ENCODE data around the gene ZBTB39.

DNA sequence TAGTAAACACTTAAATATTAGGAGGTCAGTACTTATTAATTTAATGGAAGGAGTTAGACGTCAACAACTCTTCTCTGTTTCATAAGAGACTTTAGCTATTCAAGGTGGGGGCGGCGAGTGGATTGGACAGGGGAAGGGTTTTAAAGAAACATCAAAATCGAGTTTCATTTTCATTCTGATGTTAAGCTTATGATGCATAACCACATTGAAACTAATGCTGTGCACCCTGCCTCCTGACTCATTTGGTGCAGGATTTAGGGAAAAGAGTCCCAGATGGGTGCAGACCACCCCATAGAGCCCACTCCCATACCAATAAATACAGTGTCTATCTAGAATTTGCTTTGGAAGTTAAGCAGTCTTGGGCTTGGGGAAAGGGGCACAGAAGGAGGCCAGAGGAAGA lies 7.4 kb downstream of the ZBTB39 start:
- TF ChIP-seq EP300 (IDR thresholded peaks at IDR 0.05) = no peak
- TF ChIP-seq, protein P1, sequence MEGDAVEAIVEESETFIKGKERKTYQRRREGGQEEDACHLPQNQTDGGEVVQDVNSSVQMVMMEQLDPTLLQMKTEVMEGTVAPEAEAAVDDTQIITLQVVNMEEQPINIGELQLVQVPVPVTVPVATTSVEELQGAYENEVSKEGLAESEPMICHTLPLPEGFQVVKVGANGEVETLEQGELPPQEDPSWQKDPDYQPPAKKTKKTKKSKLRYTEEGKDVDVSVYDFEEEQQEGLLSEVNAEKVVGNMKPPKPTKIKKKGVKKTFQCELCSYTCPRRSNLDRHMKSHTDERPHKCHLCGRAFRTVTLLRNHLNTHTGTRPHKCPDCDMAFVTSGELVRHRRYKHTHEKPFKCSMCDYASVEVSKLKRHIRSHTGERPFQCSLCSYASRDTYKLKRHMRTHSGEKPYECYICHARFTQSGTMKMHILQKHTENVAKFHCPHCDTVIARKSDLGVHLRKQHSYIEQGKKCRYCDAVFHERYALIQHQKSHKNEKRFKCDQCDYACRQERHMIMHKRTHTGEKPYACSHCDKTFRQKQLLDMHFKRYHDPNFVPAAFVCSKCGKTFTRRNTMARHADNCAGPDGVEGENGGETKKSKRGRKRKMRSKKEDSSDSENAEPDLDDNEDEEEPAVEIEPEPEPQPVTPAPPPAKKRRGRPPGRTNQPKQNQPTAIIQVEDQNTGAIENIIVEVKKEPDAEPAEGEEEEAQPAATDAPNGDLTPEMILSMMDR (IDR thresholded peaks at IDR 0.05) = no peak
- no peak for TF ChIP-seq POLR2AphosphoS5 (IDR thresholded peaks at IDR 0.05)

Data from gastroesophageal sphincter (tissue), 3 donors.